Measurements from ENCODE around the gene FBXW5.

- TF ChIP-seq POLR2AphosphoS5 (IDR thresholded peaks at IDR 0.05), result no peak
- TF ChIP-seq, protein P1, sequence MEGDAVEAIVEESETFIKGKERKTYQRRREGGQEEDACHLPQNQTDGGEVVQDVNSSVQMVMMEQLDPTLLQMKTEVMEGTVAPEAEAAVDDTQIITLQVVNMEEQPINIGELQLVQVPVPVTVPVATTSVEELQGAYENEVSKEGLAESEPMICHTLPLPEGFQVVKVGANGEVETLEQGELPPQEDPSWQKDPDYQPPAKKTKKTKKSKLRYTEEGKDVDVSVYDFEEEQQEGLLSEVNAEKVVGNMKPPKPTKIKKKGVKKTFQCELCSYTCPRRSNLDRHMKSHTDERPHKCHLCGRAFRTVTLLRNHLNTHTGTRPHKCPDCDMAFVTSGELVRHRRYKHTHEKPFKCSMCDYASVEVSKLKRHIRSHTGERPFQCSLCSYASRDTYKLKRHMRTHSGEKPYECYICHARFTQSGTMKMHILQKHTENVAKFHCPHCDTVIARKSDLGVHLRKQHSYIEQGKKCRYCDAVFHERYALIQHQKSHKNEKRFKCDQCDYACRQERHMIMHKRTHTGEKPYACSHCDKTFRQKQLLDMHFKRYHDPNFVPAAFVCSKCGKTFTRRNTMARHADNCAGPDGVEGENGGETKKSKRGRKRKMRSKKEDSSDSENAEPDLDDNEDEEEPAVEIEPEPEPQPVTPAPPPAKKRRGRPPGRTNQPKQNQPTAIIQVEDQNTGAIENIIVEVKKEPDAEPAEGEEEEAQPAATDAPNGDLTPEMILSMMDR (IDR thresholded peaks at IDR 0.05; ENCODE audit: poor library complexity, severe bottlenecking), result no peak
- no peak for TF ChIP-seq TAF1 (IDR thresholded peaks at IDR 0.05; ENCODE audit: low read depth)
- no peak for TF ChIP-seq MXI1 (conservative IDR thresholded peaks at IDR 0.05; ENCODE audit: poor library complexity, severe bottlenecking)
- TF ChIP-seq EP300 (conservative IDR thresholded peaks at IDR 0.05; ENCODE audit: poor library complexity, severe bottlenecking), result no peak
- no peak for TF ChIP-seq SMC3 (conservative IDR thresholded peaks at IDR 0.05; ENCODE audit: poor library complexity)
- no peak for TF ChIP-seq RAD21 (conservative IDR thresholded peaks at IDR 0.05)
These were observed 35.4 kb upstream of the FBXW5 start for GRCh38 chr9:136979769-136980587.
